ENCODE results near the gene LARGE1. TPM values are rescaled to one million over a fixed set of nuclear protein-coding genes. Genes with fewer than 3 reads are reported as not detected.

Gene LARGE1
- total RNA-seq, 4 donors from 2014 or later: 18.7 to 82.1 (median 39.2) TPM

DNA sequence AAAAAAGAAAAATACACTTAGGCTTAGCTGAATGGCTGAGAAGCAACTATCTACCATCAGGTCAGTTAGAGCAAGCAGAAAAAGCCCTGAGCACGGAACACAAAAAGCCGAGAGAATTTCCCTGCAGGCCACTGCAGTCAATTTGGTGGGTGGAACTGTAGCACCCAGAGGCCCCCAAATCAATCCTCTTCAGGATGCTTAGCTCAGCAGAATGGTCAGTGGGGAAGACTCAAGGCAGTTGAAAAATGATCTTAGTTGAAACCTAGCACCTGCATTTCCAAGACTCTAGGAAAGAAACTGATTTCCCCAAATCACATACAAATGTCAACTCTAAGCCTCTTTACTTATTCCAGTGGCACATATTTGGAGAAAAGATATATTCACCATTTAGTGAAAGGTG lies 534.7 kb downstream of the LARGE1 start:
- Histone ChIP-seq H3K4me3 (no peak overlapping the region), H3K27ac (no peak overlapping the region), H3K4me1 (no peaks in the 10 kb centered on the region), H3K36me3 (no peaks in the 10 kb centered on the region), H3K27me3 (no peaks in the 10 kb centered on the region), H3K9me3 (no peaks in the 10 kb centered on the region)
- TF ChIP-seq, protein P1, sequence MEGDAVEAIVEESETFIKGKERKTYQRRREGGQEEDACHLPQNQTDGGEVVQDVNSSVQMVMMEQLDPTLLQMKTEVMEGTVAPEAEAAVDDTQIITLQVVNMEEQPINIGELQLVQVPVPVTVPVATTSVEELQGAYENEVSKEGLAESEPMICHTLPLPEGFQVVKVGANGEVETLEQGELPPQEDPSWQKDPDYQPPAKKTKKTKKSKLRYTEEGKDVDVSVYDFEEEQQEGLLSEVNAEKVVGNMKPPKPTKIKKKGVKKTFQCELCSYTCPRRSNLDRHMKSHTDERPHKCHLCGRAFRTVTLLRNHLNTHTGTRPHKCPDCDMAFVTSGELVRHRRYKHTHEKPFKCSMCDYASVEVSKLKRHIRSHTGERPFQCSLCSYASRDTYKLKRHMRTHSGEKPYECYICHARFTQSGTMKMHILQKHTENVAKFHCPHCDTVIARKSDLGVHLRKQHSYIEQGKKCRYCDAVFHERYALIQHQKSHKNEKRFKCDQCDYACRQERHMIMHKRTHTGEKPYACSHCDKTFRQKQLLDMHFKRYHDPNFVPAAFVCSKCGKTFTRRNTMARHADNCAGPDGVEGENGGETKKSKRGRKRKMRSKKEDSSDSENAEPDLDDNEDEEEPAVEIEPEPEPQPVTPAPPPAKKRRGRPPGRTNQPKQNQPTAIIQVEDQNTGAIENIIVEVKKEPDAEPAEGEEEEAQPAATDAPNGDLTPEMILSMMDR (IDR thresholded peaks at IDR 0.05): no peak
- no peak for TF ChIP-seq POLR2A (IDR thresholded peaks at IDR 0.05)
- DNase-seq: no peak
- intact Hi-C loops (cut with DNase I; ENCODE audit: low total_unique reads): no loop called here

DNA sequence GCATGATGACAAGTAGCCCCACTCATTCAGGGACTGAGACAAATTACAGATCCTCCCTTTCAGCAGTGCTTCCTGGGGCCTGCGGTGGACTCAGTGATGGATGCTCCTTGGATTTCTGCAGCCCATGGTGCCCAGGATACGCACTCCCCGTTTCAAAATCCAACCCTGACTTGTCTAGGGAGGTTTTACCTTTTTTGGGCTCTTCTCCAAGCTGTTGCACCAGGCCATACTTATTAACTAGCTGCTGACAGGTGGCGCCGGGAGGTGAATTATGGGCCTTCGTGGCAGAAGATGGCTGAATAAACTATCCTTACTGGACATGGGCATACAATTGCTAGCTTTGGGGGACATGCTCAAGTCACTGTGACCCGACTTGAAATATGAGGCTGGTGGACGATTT lies 537.8 kb downstream of the LARGE1 start:
- Histone ChIP-seq H3K4me1 (no peaks in the 10 kb centered on the region), H3K36me3 (no peaks in the 10 kb centered on the region), H3K27ac (no peak overlapping the region), H3K9me3 (peaks cover 0 to 3% of the 10 kb centered on the region in 2 donors), H3K4me3 (no peak overlapping the region), H3K27me3 (no peaks in the 10 kb centered on the region)
- no peak for DNase-seq
- TF ChIP-seq, protein P1 (IDR thresholded peaks at IDR 0.05): no peak
- no peak for TF ChIP-seq POLR2A (IDR thresholded peaks at IDR 0.05)
- intact Hi-C loops (cut with DNase I; ENCODE audit: low total_unique reads): no loop called here

DNA sequence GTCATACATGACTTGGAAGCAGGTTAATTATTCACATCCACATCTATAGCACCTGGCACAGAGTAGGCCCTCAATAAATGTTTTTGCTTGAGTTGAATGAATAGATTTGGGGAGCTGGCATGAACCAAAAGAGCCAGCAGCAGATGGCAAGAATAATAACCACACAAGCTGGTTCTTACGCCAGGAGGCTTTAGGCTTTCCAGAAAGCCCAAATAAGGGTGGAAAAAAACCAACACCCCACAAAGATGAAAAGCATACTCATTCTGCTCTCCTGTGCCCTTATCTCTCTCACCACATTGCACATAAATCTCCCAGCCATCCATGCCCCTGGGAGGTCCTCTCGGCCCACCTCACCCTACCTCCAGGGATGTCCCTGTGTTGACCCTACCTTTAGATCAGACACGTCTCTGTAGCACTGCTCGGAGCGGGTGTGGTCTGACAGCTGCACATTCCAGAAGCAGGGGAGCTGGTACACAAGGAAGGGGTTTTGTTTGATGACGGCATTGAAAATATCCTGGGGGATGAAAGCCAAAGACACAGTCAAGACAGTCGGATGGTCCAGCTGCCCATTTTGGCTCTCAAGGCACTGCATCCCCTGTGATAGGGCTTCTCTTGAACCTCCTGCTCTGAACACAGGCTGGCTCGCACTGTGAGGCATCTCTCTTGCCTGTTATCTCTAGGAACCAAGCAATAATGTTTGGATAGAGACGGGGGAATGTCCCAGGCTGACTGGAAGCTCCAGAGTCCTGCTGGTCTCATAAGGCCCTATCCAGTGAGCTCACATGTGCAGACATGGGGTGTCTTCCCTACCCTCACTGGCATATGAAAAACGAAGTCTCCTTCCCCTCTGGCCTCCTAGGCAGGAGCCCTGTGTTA lies 538.5 kb downstream of the LARGE1 start:
- H3K9me3 ChIP-seq: peaks cover 0 to 3% of the 10 kb centered on the region in 2 donors
- DNase-seq: no peak
- TF ChIP-seq, protein P1 (IDR thresholded peaks at IDR 0.05): no peak
- TF ChIP-seq POLR2A (IDR thresholded peaks at IDR 0.05): no peak
- intact Hi-C loops (cut with DNase I; ENCODE audit: low total_unique reads): no loop called here
- no peaks in the 10 kb centered on the region for H3K36me3 ChIP-seq
- no peaks in the 10 kb centered on the region for H3K27me3 ChIP-seq
- no peak overlapping the region for H3K4me3 ChIP-seq
- H3K27ac ChIP-seq: no peak overlapping the region
- no peaks in the 10 kb centered on the region for H3K4me1 ChIP-seq

DNA sequence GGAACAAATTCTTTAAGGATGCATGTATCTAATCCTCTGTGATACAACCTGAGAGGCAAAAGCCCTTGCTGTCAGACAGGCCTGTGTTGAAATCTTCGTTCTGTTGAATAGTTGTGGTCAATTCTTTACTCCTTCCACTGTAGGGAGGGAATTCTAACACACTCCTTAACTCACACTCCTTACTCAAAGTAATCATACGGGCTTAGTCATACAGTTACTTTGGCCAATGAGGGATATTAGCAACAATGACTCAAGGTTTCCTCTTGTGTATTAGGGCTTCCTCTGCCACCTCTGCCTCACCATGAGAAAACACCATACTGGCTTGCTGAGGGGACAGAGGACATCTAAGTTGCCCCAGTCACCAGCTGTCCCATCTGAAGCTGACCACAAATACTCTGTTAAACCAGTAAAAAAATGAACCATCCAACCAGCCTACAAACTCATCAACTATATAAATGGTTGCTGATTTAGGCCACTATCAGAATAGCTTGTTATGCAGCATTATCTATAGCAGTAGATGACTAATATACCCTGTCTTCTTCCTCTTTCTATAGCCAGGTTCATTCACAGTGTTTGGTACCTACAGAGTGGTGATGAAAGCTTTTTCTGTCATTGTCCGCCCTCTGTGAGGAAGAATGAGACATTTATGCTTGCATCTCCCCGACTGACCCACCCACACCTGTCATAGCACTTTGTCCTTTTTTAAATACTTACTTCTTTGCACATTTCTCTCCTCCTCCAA lies 539.3 kb downstream of the LARGE1 start:
- Histone ChIP-seq H3K9me3 (peaks cover 0 to 3% of the 10 kb centered on the region in 2 donors), H3K36me3 (no peaks in the 10 kb centered on the region), H3K27me3 (no peaks in the 10 kb centered on the region), H3K27ac (no peak overlapping the region), H3K4me3 (no peak overlapping the region), H3K4me1 (no peaks in the 10 kb centered on the region)
- intact Hi-C loops (cut with DNase I; ENCODE audit: low total_unique reads): no loop called here
- DNase-seq: no peak
- TF ChIP-seq POLR2A (IDR thresholded peaks at IDR 0.05): no peak
- TF ChIP-seq, protein P1 (IDR thresholded peaks at IDR 0.05): no peak

DNA sequence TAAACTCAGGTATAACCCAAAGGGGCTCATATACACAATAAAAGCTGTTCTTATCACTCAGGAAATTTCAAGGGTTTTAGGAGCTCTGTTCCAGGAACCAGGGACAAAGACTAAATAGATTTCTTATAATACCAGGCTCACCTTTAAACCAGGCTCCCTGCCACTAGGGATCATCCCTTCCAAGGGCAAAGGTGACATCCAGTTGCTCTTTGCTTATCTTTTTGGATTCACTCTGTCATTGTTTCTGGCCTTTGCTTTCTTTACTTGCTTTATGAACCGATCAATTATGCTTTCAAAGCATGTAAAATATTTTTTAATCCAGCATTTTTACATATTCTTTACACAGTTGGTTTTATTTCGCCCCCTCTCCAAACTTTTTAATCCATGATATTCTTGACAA lies 540.4 kb downstream of the LARGE1 start:
- no peak overlapping the region for H3K27ac ChIP-seq
- H3K27me3 ChIP-seq: no peaks in the 10 kb centered on the region
- TF ChIP-seq, protein P1 (IDR thresholded peaks at IDR 0.05): no peak
- TF ChIP-seq POLR2A (IDR thresholded peaks at IDR 0.05): no peak
- H3K4me3 ChIP-seq: no peak overlapping the region
- no peaks in the 10 kb centered on the region for H3K36me3 ChIP-seq
- H3K4me1 ChIP-seq: no peaks in the 10 kb centered on the region
- intact Hi-C loops (cut with DNase I; ENCODE audit: low total_unique reads): no loop called here
- peaks cover 0 to 3% of the 10 kb centered on the region in 2 donors for H3K9me3 ChIP-seq
- DNase-seq: no peak

Data from uterus (tissue), 4 donors.